ENCODE results near the gene PPP1R10.

Gene PPP1R10

GRCh38 chr6:30555816-30556065 lies 61.3 kb downstream of the PPP1R10 start:
- FAIRE-seq = no peak

- FAIRE-seq = no peak
These were observed 61.9 kb downstream of the PPP1R10 start for GRCh38 chr6:30554962-30555815.

GRCh38 chr6:30554404-30554803 lies 62.6 kb downstream of the PPP1R10 start:
- no peak for FAIRE-seq
